ENCODE measurements around the gene MSL3B.

Gene MSL3B

GRCh38 chr2:233823731-233824121, 44.5 kb downstream of the MSL3B start:
- Histone ChIP-seq H4K20me1 (ENCODE audit: insufficient read depth, low read length) (no peaks in the 10 kb centered on the region), H3K27ac (ENCODE audit: low read depth in 1 of 2, low read length in 2 of 2) (no peak overlapping the region), H2AFZ (ENCODE audit: insufficient read depth, low read depth, low read length, poor library complexity, severe bottlenecking) (no peak overlapping the region), H3K36me3 (replicated peaks in 1 of 2; ENCODE audit: control insufficient read depth in 1 of 2, insufficient read depth in 2 of 2, low read length in 2 of 2) (no peaks in the 10 kb centered on the region), H3K79me2 (ENCODE audit: insufficient read depth, low read length) (no peaks in the 10 kb centered on the region), H3K4me1 (ENCODE audit: control insufficient read depth in 1 of 2, insufficient read depth in 2 of 2, low read length in 2 of 2) (peaks cover 4 to 8% of the 10 kb centered on the region in 2 donors), H3K4me2 (replicated peaks; ENCODE audit: extremely low read depth, low read length, poor library complexity, severe bottlenecking) (no peak overlapping the region), H3K9me3 (replicated peaks in 1 of 2; ENCODE audit: control insufficient read depth in 1 of 2, insufficient read depth in 1 of 2, low read length in 2 of 2) (no peaks in the 10 kb centered on the region), H3K27me3 (ENCODE audit: control insufficient read depth in 2 of 2, insufficient read depth in 2 of 2, low read length in 2 of 2) (no peaks in the 10 kb centered on the region), H3K9ac (ENCODE audit: insufficient read depth, low read length, poor library complexity, severe bottlenecking) (peak overlapping the region; percentile 4), H3K4me3 (replicated peaks in 1 of 3; ENCODE audit: low read depth in 2 of 3, low read length in 3 of 3) (no peak overlapping the region)
- intact Hi-C loops (cut with micrococcal nuclease): no loop called here
- H3K9me3 Mint-ChIP-seq: peaks cover 0 to 8% (median 0%) of the 10 kb centered on the region in 7 donors
- 98% methylated on average over 5 of the region's 8 CpGs for WGBS (ENCODE audit: insufficient coverage)
- H3K27me3 Mint-ChIP-seq (ENCODE audit: low read depth in 3 of 3): peaks cover 4 to 6% (median 5%) of the 10 kb centered on the region in 3 donors
- peaks cover 7% of the 10 kb centered on the region for H3K4me1 Mint-ChIP-seq
- no peak overlapping the region for H3K4me3 Mint-ChIP-seq
- no peak overlapping the region for H3K27ac Mint-ChIP-seq
- TF ChIP-seq CTCF (IDR thresholded peaks at IDR 0.05): no peak
- no peak for DNase-seq
- no peaks in the 10 kb centered on the region for H3K36me3 Mint-ChIP-seq

GRCh38 chr2:233822781-233823730, 45.1 kb downstream of the MSL3B start:
- no peaks in the 10 kb centered on the region for H3K36me3 ChIP-seq (replicated peaks in 1 of 2; ENCODE audit: control insufficient read depth in 1 of 2, insufficient read depth in 2 of 2, low read length in 2 of 2)
- intact Hi-C loops (cut with micrococcal nuclease): no loop called here
- H3K27me3 ChIP-seq (ENCODE audit: control insufficient read depth in 2 of 2, insufficient read depth in 2 of 2, low read length in 2 of 2): no peaks in the 10 kb centered on the region
- DNase-seq: no peak
- H3K9ac ChIP-seq (ENCODE audit: insufficient read depth, low read length, poor library complexity, severe bottlenecking): peak overlapping the region; percentile 4
- H3K36me3 Mint-ChIP-seq: no peaks in the 10 kb centered on the region
- H3K27ac Mint-ChIP-seq: no peak overlapping the region
- no peak overlapping the region for H2AFZ ChIP-seq (ENCODE audit: insufficient read depth, low read depth, low read length, poor library complexity, severe bottlenecking)
- no peak overlapping the region for H3K27ac ChIP-seq (ENCODE audit: low read depth in 1 of 2, low read length in 2 of 2)
- peaks cover 0 to 8% (median 0%) of the 10 kb centered on the region in 7 donors for H3K9me3 Mint-ChIP-seq
- peaks cover 4 to 8% of the 10 kb centered on the region in 2 donors for H3K4me1 ChIP-seq (ENCODE audit: control insufficient read depth in 1 of 2, insufficient read depth in 2 of 2, low read length in 2 of 2)
- TF ChIP-seq CTCF (IDR thresholded peaks at IDR 0.05): no peak
- H3K4me3 ChIP-seq (replicated peaks in 1 of 3; ENCODE audit: low read depth in 2 of 3, low read length in 3 of 3): no peak overlapping the region
- H3K27me3 Mint-ChIP-seq (ENCODE audit: low read depth in 3 of 3): peaks cover 4 to 6% (median 5%) of the 10 kb centered on the region in 3 donors
- no peaks in the 10 kb centered on the region for H4K20me1 ChIP-seq (ENCODE audit: insufficient read depth, low read length)
- no peak overlapping the region for H3K4me3 Mint-ChIP-seq
- H3K79me2 ChIP-seq (ENCODE audit: insufficient read depth, low read length): no peaks in the 10 kb centered on the region
- WGBS (ENCODE audit: insufficient coverage): 75% methylated on average over 19 of the region's 25 CpGs
- no peaks in the 10 kb centered on the region for H3K9me3 ChIP-seq (replicated peaks in 1 of 2; ENCODE audit: control insufficient read depth in 1 of 2, insufficient read depth in 1 of 2, low read length in 2 of 2)
- peaks cover 7% of the 10 kb centered on the region for H3K4me1 Mint-ChIP-seq
- H3K4me2 ChIP-seq (replicated peaks; ENCODE audit: extremely low read depth, low read length, poor library complexity, severe bottlenecking): no peak overlapping the region
